Germinal center (tissue), 1 donor: ENCODE measurements around the gene SPOCK2.

Experiments
- DNase-seq: peaks from one replicate; pipeline ENCODE4 v3.0.0; 2012; ENCODE audit warnings: mixed read lengths, low spot score

The SPOCK2 gene

GRCh38 chr10:72087392-72087968 lies 871 bp downstream of the SPOCK2 start:
- DNase-seq: peak; percentile 67

GRCh38 chr10:72086466-72087391 lies 1.6 kb downstream of the SPOCK2 start:
- peak; percentile 70 for DNase-seq

GRCh38 chr10:72085864-72086465 lies 2.4 kb downstream of the SPOCK2 start:
- DNase-seq: no peak

GRCh38 chr10:72085166-72085565 lies 3.2 kb downstream of the SPOCK2 start:
- no peak for DNase-seq

GRCh38 chr10:72083790-72084459 lies 4.4 kb downstream of the SPOCK2 start:
- DNase-seq: no peak

GRCh38 chr10:72082856-72083789 lies 5.2 kb downstream of the SPOCK2 start:
- DNase-seq: no peak

- DNase-seq: no peak
Measured at GRCh38 chr10:72081772-72082590, 6.4 kb downstream of the SPOCK2 start.

- DNase-seq: no peak
Measured at GRCh38 chr10:72081210-72081609, 7.1 kb downstream of the SPOCK2 start.

- DNase-seq: no peak
Measured at GRCh38 chr10:72080042-72080975, 8.0 kb downstream of the SPOCK2 start.

GRCh38 chr10:72079356-72079755 lies 9.0 kb downstream of the SPOCK2 start:
- DNase-seq: peak; percentile 57

GRCh38 chr10:72077275-72077990 lies 10.9 kb downstream of the SPOCK2 start:
- DNase-seq: no peak

- no peak for DNase-seq
Measured at GRCh38 chr10:72076756-72077155, 11.6 kb downstream of the SPOCK2 start.

- no peak for DNase-seq
Measured at GRCh38 chr10:72075376-72076115, 12.8 kb downstream of the SPOCK2 start.

- no peak for DNase-seq
Measured at GRCh38 chr10:72074574-72075375, 13.6 kb downstream of the SPOCK2 start.

- DNase-seq: no peak
Measured at GRCh38 chr10:72073708-72074573, 14.4 kb downstream of the SPOCK2 start.

GRCh38 chr10:72072639-72073038 lies 15.7 kb downstream of the SPOCK2 start:
- no peak for DNase-seq
